ENCODE data around the gene ADAMTSL5.
A peak's percentile ranks its signal among the peaks of the same experiment; 100 is the strongest.
"Not testable (repeated sequence)": the region's sequence is repeated elsewhere in the genome, so short reads cannot be mapped to it uniquely, and the experiment has no call there.

The ADAMTSL5 gene

GRCh38 chr19:1477056-1477455 is 35.8 kb downstream of the ADAMTSL5 start:
- not testable (repeated sequence) for DNase-seq

DNA sequence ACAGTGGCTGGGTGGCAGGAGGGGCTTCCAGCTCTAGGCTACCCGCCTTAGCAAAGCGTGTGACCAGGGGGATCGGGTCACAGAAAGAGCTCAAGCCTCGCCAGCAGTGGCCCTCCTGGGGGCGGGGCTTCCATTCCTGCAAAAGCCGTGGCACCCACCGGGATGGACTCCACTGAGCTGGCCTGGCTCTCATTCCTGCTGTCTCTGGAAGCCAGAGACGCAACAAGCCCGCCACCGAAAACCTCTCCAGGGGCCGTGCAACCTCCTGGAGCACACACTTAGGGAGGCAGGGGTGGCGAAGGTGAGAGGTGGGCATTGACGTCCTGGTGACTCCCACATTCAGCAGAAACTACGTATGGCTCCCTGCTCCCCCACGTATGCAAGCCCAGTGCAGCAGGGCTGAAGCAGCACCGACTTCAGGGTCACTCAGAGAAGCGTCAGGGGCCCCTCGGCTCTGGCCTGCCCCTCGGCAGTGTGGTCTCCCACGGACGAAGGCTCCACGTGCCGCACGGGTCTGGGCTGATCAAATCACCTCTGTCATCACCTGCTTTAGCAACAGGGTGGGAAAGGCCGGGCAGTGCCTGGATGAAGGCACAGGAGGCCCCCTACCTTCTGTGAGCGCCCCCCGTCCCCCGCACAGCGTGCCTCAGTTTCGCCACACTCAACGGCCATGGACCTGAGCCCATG is 36.9 kb downstream of the ADAMTSL5 start:
- no peak for DNase-seq

GRCh38 chr19:1474765-1475351 is 38.0 kb downstream of the ADAMTSL5 start:
- no peak for DNase-seq

DNA sequence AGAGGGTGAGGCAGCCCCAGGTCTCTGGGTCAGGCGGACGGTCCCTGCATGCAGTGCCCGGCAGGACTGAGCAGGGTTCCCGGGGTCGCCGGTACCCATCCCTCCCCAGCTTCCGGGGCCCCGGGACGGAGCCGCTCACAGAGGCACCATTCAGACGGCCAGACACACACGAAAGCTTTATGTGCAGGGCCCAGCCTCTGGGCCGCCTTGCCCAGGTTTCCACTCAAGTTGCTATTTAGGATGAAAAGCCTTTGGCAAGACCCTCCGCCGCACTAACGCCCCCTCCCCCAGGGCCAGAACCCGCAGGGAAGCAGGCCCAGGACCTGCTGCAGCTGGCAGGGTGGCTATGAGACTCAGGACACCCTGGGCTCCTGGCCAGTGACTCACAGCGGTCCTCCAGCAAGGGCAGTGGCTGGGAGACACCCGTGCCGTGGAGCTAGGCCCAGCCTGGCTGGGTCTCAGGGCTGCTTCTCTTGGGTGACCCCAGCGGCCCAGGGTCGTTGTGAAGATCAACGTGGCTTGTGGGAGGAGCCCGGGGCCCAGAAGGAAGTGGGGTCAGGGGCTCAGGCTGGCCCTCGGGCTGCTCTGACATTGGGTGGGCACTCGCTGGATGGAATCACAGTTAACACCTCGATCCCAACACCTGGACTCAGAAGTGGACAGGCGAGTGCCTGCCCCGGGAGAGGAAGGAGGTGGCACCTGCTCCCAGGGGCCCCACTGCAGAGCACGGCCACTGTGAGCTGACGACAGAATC is 38.6 kb downstream of the ADAMTSL5 start:
- DNase-seq: no peak

GRCh38 chr19:1473085-1473851 is 39.6 kb downstream of the ADAMTSL5 start:
- DNase-seq: no peak

DNA sequence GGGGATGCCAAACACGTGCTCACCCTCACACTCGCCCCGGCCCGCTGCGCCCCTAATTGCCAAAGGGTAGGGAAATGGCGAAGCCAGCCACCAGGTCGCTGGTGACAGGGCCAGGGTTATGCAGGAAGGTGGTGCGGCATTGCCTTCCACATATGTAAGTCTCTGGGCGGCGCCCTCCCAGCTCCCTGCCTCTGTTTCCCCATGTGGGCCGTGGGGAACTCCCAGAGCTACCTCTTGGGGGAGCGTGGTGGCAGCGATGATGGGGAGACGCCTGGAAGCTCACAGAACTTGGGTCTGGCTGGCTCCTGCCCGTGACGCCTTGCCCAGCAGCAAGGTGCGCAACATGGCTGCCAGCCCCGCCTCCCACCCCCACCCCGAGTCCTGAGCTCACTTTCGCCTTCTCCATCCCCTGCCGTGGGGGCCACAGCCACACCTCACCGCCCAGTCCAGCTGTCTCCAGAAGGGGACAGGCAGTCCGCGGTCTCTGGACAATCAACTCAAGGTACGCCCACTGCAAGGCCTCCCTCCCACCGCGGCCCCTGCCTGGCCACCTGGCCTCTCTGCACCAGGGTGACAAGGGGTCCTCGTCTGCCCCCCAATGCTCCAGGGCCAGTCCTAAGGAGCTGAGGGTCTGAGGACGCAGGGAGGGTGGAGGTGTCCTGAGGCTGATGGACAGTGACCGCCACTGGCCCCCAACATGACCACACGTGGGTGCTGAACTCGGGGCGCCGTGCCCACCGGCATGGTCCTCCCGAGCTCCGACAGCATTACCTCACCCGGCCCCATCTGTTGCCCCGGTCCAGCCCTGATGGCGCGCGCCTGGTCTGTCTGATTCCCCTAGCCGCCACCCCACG is 40.4 kb downstream of the ADAMTSL5 start:
- DNase-seq: no peak

DNA sequence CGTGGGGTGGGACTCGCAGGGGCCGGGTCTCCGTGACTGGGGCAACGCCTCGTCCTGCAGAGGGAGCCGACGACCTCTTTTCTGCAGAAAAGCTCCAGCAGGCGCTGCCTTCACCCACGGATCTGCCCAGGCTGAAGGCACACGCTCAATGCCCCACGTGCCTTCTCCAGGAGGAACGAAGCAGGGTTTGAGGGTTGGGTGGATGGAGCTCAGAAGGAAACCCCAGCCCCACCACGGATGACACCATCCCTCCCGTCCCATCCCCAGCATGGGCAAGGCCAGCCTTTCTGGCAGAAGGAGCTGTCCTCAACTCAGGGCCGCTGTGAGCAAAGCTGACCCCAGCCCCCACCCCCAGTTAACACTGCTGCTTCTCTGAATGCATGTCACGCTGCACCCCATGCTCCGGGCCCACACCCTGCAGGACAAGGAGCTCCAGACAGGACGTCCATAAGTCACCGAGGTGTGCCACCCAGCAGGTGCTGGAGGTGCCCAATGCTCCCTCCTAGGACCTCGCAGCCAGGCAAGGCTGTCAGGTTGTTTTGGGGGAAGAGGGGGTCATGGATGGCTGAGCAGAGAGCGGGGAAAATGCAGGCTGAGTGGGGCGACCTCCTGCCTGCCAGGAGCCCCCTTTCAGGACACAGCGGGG is 41.2 kb downstream of the ADAMTSL5 start:
- DNase-seq: peak; percentile 19

DNA sequence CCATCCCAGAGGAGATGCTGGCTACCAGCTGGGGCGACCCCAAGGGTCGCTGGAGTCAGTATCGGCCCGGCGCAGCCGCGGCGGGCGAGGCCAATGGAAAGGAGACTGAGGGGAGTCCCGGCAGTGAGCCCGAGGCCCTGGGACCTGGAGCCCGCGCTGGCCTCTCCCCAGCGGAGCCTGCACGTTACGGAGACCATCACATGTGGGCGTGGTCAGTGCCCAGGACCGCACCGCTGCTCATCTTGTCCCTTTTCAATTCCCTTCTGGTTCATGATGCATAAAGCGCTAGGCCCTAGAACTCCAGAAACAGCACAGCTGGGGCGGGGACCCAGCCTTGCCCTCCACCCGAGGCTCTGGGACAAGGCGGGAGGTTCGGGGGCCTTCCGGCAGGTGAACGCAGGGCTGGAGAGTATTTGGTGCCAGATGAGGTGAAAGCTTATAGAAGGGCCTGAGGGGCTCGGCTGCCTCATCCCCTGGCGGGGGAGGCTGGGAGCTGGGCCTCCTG is 41.8 kb downstream of the ADAMTSL5 start:
- no peak for DNase-seq

- peak; percentile 17 for DNase-seq
These were observed 42.4 kb downstream of the ADAMTSL5 start for GRCh38 chr19:1470305-1471009.

DNA sequence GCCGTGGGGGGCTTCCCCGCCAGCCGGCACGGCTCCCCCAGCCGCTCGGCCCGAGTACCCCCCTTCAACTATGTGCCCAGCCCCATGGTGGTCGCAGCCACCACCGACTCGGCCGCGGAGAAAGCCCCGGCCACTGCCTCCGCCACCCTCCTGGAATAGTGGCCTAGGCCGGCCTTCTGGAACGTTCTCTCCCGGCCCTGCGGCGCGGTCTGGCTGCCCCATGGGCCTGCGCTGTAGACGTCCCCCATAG is 42.8 kb downstream of the ADAMTSL5 start:
- DNase-seq: no peak

- DNase-seq: no peak
These were observed 43.4 kb downstream of the ADAMTSL5 start for GRCh38 chr19:1469255-1470054.

- DNase-seq: peak; percentile 35
These were observed 44.0 kb downstream of the ADAMTSL5 start for GRCh38 chr19:1468821-1469254.

- no peak for DNase-seq
These were observed 44.5 kb downstream of the ADAMTSL5 start for GRCh38 chr19:1468274-1468820.

DNA sequence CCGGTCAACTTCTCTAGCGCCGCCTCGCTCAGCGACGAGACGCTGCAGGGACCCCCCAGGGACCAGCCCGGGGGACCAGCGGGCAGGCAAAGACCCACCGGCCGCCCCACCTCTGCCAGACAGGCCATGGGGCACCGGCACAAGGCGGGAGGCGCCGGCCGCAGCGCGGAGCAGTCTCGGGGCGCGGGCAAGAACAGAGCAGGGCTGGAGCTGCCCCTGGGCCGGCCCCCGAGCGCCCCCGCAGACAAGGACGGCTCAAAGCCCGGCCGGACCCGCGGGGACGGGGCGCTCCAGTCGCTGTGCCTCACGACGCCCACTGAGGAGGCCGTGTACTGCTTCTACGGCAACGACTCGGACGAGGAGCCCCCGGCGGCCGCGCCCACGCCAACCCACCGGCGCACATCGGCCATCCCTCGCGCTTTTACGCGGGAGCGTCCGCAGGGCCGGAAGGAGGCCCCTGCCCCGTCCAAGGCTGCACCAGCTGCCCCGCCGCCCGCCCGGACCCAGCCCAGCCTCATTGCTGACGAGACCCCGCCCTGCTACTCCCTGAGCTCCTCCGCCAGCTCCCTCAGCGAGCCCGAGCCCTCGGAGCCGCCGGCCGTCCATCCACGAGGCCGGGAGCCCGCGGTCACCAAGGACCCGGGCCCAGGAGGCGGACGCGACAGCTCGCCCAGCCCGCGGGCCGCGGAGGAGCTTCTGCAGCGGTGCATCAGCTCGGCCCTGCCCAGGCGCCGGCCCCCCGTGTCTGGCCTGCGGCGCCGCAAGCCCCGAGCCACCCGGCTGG is 45.1 kb downstream of the ADAMTSL5 start:
- no peak for DNase-seq

- DNase-seq: no peak
These were observed 45.7 kb downstream of the ADAMTSL5 start for GRCh38 chr19:1467215-1467489.

GRCh38 chr19:1466461-1467214 is 46.2 kb downstream of the ADAMTSL5 start:
- DNase-seq: no peak

GRCh38 chr19:1466018-1466460 is 46.8 kb downstream of the ADAMTSL5 start:
- DNase-seq: no peak

- peak; percentile 57 for DNase-seq
These were observed 47.4 kb downstream of the ADAMTSL5 start for GRCh38 chr19:1465191-1466016.
